Skin of body (tissue), 2 donors: ENCODE measurements around the gene GOSR2. TPM values are rescaled to one million over a fixed set of nuclear protein-coding genes. Genes with fewer than 3 reads are reported as not detected.
"Not testable (repeated sequence)": the region's sequence is repeated elsewhere in the genome, so short reads cannot be mapped to it uniquely, and the experiment has no call there.

Source experiments
- DNase-seq: peaks from one replicate; lab custom pipeline; 2025; lab: John Stamatoyannopoulos, UW
- total RNA-seq: library from RNA; depleted of rRNA; stranded (reverse); fragments of >200 nt; gene quantifications from one replicate; pipeline ENCODE4 v1.2.3, GENCODE V29; 2014

The GOSR2 gene
- total RNA-seq, 1 donor from 2014 or later: 38.1 TPM

DNA sequence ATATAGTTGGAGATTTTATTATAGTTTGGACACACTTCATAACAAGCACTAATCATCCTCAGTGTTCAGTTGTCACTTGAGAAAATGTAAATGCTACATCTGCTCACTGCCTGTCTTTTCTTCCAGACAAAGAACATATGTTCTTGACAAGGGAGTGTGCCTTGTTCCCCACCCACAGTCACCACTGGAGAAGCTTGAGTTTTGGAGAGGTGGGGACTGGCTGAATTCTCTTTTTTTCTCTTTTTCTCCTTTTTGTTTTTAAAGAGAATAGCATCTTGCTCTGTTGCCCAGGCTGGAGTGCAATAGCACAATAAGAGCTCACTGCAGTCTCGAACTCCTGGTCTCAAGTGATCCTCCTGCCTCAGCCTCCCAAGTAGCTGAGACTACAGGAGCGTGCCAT lies 40.6 kb downstream of the GOSR2 start:
- no peak for DNase-seq

DNA sequence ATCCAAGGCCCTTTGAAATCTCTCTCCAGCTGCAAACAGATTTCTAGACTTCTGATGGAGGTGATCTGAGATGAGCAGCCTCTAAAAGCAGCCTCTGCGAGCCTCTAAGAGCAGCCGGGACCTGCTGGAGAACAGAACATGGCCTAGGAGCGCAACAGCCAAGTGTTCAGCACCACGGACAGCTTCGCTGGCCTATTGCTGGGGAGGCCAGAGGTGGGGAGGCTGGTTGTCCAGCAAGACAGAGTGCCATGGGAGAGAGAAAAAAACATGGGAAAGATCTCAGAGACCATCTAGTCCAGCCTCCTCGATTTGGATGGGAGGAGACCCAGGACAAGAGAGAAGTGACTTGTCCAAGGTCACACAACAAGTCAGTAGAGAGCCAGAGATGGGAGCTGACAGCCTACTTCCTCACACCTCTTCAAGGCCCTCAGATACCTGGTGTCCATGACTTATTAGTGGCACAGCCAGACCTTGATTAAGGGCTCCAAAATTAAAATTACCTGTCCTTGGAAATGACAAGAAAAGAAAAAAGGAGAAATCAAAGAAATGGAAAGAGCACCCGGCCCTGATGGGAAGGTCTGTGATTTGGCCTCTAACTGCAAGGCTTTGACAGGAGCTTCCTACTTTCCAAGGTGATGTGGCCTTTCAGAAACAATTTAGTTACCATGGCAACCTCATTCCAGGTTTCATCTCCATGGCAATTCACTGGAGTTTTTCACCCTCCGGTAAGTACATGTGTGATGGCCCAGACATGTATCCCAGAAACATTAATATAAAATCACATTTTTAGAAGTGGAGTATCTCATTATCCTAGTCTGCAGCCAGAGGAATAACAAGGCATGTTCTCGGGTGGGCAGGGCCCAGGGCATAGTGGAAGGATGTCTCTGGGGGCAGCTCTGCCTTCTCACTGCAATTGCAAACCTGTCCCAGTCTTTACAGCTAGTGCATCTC lies 41.6 kb downstream of the GOSR2 start:
- DNase-seq: no peak

DNA sequence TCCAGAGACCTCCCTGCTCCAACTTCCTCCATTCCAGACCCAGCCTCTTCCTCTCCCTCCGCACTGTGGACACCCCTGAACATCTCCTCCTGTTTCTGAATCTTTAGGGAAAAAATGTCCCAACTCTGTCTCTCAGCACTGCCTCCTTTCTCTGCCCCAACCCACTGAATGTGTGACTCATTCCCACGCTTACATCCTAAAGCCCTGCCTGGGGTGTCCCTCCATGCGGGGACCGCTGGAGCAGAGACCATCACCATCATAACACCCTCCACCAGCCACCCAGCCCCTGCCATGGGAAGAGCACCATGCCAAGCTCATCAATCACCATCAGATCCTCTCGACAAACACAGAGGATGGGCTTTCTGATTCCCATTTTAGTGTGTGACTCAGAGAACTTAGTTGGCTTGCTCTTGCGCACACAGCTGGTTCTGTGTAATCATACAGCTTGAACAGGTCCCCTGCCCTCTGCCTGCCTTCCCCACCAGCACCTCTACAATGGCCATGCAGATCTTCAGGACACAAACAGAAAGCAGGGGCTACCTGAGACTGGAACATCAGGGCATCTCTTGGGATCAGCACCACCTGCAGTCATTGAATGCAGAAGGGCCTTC lies 45.4 kb downstream of the GOSR2 start:
- no peak for DNase-seq

DNA sequence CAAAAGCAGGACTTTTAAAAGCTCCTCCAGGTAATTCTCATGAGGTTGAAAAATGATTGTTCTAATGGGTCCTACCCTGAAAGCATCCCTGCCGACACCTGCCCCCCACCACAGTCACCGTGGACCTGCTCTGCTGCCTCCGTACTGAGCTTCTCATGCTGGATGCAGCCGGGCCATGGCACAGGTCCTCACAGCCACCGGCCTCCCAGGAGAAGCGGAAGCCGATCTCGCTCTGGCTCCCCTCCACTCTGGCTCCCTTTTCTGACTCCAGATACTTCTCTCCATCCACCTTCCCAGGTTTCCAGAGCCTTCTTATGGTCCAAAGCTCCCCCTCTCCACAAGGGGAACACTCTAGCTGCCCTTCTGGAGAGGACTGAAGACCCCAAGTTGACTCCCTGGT lies 45.9 kb downstream of the GOSR2 start:
- no peak for DNase-seq

DNA sequence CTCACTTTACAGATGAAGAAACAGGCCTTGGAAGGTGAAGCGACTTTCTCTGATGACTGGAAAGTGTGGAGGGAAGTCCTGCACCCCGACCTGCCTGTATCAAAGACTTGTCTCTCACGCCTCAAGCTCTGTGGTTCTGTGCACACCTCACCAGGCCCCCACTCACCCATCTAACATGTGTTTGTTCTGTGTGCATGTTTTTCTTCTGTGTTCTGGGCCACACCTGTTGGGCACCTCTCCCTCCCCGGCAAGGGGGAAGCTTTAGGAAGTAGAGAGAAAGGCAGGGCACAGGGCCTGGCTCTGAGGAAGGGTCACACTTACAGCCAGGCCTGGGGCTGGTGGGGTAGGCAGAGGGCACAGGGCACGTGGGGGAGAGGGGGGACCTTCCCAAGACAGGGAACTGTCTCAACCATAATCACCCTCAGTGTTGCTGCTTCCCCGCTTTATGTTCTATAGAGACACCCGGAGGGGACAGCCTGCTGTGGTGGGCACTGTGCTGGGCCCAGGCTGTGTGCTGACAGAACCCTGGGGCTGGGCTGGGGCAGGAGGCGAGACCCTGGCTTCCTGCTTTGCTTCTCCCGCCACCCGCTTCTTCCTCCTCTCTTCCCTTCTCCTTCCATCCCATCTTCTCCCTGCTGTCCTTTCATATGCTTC lies 48.8 kb downstream of the GOSR2 start:
- no peak for DNase-seq

DNA sequence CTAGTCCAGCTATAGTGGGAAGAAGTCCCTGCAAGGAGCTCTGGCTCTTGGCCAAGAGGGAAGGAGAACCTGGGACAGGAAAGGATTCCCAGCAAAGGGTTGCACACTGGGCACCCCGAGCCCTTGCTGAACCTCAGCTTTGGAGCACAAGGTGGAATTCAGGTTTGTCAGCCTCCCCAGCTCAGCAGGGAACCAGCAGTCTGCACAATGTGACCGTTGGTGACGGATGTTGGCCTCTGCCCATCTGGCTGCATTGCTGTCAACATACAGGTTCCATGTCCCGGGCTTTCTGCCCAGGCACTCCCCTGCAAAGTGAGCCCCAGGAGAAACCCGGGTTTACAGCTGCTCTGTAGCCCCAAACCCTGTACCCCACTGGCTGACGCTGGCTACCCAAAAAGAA lies 49.4 kb downstream of the GOSR2 start:
- no peak for DNase-seq

DNA sequence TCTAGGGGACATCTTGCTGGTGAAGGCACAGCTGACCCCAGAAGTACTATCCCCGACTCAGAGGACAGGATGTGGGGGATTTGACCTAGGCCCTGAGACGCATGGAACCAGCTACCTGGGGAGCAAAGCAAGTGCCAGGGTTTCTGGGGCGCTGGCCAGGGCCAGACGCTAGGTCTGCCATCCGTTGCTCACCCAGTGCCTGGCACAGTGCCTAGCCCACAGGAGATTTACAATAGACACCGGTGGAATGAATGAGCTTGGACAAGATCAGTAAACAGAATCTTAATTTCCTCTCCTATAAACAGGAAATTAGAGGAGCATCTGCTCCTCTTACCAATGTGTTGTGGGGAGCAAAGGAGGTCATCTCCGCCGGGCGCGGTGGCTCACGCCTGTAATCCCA lies 51.1 kb downstream of the GOSR2 start:
- DNase-seq: no peak

DNA sequence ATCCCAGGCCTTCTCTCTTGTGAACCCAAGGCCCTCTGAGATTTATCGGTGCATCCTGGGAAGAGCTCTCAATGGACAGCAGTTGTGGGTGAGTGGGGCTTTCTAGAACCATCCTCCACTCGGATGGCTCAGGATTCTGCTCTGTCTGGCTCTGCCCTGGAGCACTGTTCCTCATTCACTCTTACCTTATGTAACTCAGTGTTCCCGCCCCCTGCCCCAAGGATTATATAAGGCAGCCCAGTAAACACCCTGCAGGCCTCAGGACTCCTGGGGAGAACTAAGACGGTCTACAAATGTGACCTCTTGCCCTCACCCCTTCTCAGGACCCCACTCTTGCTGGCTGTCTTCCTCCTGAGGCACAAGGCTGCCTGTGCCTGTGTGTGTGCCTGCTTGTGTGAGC lies 52.3 kb downstream of the GOSR2 start:
- DNase-seq: no peak

DNA sequence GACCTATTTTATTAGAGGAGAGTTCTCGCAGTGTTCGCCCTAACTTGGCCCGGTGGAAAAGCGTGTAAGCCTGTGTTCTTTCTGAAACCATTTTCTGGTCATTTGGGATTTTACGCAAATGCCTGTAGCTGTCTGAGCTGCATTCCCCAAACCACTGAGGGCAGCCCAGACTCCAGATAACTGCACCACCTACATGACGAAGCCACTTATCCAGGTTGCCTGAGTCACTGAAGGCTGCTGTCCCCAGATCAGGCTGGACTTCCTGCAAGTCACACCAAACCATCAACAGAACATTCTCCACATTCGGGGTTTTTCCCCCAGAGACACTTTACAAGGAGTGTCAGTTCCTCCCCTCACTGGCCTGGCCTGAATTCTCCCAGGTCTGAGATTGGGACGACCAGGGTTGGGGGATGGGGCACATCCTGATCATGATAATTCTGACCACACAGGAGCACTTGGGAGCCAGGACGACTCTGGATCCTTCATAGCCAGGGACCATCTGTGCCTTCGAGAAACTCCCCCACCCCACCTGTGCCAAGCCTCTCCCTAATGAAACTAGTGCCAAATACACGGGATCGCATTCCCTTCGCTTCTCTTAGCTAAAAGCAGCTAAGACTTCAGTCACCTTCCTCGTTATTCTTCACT lies 53.8 kb downstream of the GOSR2 start:
- no peak for DNase-seq

DNA sequence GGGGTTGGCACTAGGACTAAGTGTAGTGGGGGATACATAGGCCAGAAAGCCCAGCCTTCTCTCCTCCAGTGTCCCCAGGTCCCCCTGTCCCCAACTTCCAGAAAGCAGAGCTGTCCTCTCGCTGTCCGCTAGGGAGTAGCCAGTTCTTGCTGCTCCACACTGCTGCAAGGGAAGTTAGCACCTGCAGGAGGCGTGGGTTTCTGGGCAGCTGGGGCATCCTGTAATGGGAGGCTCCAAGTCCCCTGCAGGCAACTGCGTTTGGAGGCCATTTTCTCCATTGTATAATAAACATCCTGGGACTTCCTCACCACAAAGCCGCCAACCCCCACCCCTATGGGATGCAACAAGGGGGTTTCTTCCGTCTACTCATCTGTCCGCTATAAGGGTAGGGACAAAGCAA lies 54.4 kb downstream of the GOSR2 start:
- no peak for DNase-seq

DNA sequence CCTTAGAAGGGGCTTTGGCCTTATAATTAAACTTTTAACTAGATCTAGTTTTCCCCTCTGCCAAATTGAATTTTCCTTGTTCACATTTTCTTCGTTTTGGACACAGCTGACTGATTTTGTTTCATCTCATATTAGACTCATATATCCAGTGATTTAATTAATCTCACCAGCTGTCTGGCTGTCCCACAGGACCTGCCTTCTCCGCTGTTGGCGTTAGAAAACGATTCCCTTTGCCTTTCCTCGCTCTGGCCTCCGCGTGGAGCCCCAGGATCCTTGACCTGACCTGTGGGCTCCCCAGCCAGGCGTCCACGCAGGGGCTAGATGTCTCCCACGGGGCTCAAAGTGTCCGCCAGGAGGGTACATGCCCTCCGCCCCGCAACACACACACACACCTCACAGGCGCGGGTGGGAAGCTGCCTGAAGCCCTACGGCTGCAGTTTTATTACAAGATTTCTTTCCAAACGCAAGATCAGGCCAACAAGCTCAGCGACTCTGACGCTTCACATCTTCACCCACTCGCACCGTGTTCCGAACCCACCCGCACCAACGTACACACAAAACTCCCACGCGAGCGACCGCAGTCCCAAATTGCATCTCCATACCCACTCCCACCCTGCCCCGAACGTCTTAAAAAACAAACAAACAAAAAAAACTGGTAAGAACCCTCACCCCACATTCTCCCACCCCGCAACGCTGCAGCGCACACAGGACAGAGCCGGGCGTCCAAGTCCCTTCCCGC lies 55.0 kb downstream of the GOSR2 start:
- no peak for DNase-seq

DNA sequence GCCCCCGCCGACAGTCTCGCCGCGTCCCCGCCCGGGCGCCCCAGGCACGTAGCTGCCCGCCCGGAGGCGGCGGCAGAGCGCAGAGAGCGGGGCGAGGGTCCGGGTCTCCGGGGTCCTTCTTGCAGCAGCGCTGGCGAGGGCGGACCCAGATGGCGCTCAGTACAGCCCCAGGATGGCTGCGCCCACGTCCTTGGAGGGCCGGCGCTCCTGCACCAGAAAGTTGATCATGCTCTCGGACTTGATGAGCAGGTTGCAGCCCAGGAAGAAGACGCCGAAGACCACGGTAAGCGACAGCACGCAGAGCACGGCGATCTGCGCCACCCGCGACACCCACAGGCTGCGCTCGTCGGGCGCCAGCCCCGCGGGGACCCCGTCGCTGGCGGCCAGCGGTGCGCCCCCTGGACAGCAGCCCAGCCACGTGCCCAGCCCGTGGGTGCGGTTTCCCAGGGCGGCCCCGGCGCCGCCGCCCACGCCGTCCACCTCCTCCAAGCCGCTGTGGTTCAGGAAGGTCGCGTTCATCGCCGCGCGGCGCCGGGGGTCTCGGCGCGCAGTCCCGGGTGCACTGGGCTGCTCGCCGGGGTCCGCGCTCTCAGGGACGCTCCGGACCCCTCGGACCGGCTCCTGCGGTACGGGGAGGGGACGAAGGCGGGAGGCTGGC lies 55.7 kb downstream of the GOSR2 start:
- no peak for DNase-seq

DNA sequence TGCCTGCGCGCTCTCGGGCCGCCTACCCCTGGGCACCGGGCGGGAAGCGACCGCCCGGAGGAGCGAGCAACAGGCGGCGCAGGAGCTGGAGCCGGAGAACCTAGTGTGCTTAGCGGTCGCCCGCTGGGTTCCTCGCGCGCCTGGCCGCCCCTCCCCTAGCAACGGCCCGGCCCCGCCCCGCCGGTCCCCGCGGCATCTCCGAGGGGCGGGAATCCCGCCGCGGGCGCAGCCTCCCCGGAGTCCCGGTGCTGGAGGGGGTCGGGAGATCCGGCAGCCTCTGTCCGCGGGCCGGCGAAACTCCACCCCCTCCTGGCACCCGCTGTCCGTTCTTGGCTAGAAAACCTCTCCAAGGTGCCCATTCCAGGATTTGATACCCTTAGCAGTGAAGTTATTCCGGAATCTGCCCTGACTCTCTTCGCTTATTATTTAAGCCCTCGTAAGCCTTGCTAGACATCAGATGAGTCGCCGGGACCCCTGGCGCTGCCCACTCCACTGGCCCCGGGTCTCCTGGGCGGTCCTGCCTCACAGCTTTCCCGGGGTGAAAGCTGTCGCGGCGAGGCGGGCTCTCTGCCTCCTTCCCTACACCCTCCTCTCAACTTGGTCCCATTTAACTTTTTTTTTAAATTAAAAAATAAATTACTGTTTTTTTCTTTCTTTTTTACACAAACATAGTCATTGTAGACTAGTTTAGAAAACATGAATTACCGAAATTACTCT lies 56.3 kb downstream of the GOSR2 start, which contains the start of gene RPRML:
Gene RPRML, minus strand, starts transcription at position 107 of the 717 bp plus-strand sequence. CDS start 246 bp downstream, outside the sequence.
- DNase-seq: no peak

DNA sequence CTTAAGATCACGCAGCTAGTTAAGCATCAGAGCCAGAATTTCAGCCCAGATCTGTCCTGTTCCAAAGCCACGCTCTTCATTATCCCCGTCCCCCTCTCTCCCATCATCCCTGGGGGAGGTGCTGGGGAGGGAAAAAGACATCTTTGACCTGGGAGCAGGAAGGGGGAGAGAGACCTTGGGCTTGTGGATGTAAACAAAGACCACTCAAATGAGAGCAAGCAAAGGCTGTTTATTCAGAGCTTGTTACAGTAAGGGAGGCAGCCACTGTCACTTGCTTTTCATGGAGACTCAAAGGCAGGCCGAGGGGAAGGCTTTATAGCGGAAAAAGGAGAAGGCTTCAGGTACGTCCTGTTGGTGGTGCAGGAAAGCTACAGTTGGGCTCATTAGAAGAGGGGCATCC lies 59.6 kb downstream of the GOSR2 start:
- DNase-seq: no peak

DNA sequence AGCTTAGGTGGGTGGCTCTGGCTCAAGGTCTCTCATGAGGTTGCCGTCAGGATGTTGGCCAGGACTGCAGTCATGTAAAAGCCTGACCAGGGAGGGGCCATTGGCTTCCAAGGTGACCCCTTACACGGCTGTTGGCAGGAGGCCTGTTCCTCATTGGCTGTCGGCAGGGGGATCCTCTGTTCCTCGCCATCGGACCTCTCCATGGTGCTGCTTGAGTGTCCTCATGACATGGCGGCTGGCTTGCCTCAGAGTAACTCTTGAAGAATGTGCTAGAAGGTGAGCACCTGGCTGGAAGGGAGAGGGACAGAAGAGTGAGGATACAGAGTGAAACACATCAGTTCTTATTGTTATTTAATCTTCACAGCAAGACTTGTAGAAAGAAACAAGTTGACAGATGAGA lies 60.8 kb downstream of the GOSR2 start:
- DNase-seq: no peak

DNA sequence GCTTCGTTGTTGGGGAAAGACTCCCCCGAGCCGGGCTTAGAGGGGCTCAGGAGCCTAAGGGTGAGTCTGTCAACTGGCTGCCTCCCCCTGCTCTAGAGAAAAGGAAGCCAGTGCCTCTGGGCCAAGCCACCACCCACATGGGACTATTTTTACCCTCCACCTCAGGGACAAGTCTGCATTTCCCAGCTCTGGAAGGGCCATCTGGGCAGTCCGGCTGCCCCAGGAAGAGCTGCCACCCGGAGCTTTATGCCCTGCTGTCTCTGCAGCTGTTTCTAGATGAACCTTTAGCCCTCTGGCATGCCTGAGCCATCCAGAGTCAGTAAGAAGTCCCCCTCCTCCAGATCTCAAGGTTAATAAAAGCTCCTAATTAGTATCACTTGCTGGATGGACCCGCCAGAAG lies 61.4 kb downstream of the GOSR2 start:
- no peak for DNase-seq

DNA sequence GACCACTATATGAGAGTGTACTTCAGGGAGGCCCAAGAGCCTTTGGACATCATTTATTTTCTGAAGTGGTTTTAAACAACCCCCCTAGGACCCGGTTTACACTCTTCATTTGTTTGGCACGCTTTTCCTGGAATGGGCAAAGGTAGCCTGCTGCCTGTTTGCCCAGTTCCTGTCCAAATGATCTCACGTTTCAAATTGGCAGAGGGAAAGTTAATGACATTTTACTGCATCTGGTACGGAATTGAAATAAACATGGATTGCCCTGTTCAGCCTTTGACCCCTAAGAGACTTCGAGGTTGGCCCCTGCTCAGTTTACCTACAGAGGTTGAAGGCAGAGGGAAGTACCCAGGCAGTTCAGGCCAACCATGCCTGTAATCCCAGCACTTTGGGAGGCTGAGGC lies 61.9 kb downstream of the GOSR2 start:
- DNase-seq: no peak

DNA sequence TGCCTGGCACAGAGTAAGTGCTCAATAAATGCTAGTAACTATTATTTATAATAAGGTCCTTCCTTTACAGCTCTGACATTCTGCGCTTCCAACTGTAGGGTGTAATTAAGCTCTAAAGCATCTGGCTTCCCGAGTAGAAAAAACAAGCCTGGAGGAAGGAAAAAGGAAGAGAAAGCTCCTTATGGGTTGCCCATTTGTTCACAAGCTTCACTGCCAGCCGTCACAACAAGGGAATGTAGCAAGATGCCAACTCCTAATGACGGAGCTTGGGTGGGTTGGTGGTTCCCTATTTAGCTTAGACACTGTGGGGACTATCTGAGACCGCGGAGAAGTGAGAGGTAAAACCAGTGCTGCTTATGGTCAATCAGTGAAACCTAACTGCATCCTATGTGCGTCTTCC lies 63.4 kb downstream of the GOSR2 start:
- DNase-seq: no peak

DNA sequence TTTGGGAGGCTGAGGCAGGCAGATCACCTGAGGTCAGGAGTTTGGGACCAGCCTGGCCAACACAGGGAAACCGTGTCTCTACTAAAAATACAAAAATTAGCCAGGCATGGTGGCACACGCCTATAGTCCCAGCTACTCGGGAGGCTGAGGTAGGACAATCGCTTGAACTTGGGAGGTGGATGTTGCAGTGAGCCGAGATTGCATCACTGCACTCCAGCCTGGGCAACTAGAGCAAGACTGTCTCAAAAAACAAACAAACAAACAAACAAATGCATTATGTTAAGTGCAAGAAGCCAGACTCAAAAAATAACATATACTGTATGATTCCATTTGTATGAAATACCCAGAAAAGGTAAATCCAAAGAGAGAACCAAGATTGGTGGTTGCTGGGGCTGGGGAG lies 65.0 kb downstream of the GOSR2 start:
- DNase-seq: not testable (repeated sequence)
